PC-3 (cell line): ENCODE results near the gene ADGRV1. TPM values are rescaled to one million over a fixed set of nuclear protein-coding genes. Genes with fewer than 3 reads are reported as not detected.

Experiments
- ATAC-seq: fragments of 200-7000 bp; cut with Tn5 transposase; 2 replicates; pipeline ENCODE4 v1.9.1; 2020; ENCODE audit warnings: mild to moderate bottlenecking, moderate library complexity
- BruUV-seq: library from RNA; stranded (reverse); fragments of 400-500 nt; replicated peaks from 2 replicates; lab custom pipeline; 2021; lab: Mats Ljungman, UMichigan
- CTCF ChIA-PET: fragments of 300-600 bp; sonication (Branson Sonifier 250); formaldehyde crosslinking; loops from one replicate; lab custom pipeline; 2022; ENCODE audit warnings: antibody characterized with exemption; lab: Charles Lee
- POLR2A ChIA-PET: fragments of 300-600 bp; sonication (Branson Sonifier 250); formaldehyde crosslinking; loops from one replicate; lab custom pipeline; 2022; ENCODE audit warnings: antibody characterized with exemption; ENCODE audit not compliant: unreplicated experiment; lab: Charles Lee
- DNase-seq: peaks from one replicate; pipeline ENCODE4 v3.0.0-alpha.2; 2015
- H2AFZ ChIP-seq: fragments of 300-600 bp; sonication (generic); 2 replicates; pipeline ENCODE4 v1.6.0; 2016; ENCODE audit warnings: antibody characterized with exemption, low read length
- H3F3A ChIP-seq: fragments of 300-600 bp; sonication (generic); one replicate; pipeline ENCODE4 v1.6.0; 2017; ENCODE audit warnings: antibody characterized with exemption, low read length, control low read depth, mild to moderate bottlenecking; ENCODE audit not compliant: unreplicated experiment
- H3K27ac ChIP-seq: fragments of 300-600 bp; sonication (generic); 2 replicates; pipeline ENCODE4 v1.5.1; 2016; ENCODE audit warnings: mild to moderate bottlenecking, low read length
- H3K27me3 ChIP-seq: fragments of 300-600 bp; sonication (generic); 2 replicates; pipeline ENCODE4 v1.6.1; 2016; ENCODE audit warnings: low read length, mixed read lengths
- H3K36me3 ChIP-seq: fragments of 300-600 bp; sonication (generic); 2 replicates; pipeline ENCODE4 v1.6.1; 2016; ENCODE audit warnings: low read depth, mixed run types, low read length, mixed read lengths
- H3K4me1 ChIP-seq: fragments of 300-600 bp; sonication (generic); 2 replicates; pipeline ENCODE4 v1.5.1; 2016; ENCODE audit warnings: low read length; ENCODE audit not compliant: insufficient read depth
- H3K4me2 ChIP-seq: fragments of 300-600 bp; sonication (generic); 2 replicates; pipeline ENCODE4 v1.6.0; 2016; ENCODE audit warnings: low read length
- H3K4me3 ChIP-seq: fragments of 300-600 bp; sonication (generic); 2 replicates; pipeline ENCODE4 v1.5.1; 2016; ENCODE audit warnings: mild to moderate bottlenecking, low read length, mixed read lengths
- H3K79me2 ChIP-seq: fragments of 300-600 bp; sonication (generic); 2 replicates; pipeline ENCODE4 v1.6.1; 2017; ENCODE audit warnings: low read length, mixed read lengths
- H3K9ac ChIP-seq: fragments of 300-600 bp; sonication (generic); 2 replicates; pipeline ENCODE4 v1.6.0; 2016; ENCODE audit warnings: mild to moderate bottlenecking, low read length
- H3K9me2 ChIP-seq: fragments of 300-600 bp; sonication (generic); replicated peaks from 2 replicates; pipeline ENCODE4 v1.6.1; 2016; ENCODE audit warnings: mixed run types, low read length, mixed read lengths
- H3K9me3 ChIP-seq: fragments of 300-600 bp; sonication (generic); 2 replicates; pipeline ENCODE4 v1.6.1; 2016; ENCODE audit warnings: low read length, mixed read lengths
- H4K20me1 ChIP-seq: fragments of 300-600 bp; sonication (generic); 2 replicates; pipeline ENCODE4 v1.6.1; 2016; ENCODE audit warnings: low read length, mixed read lengths
- EZH2 ChIP-seq: fragments of 300-600 bp; sonication (generic); IDR thresholded peaks from one replicate; pipeline ENCODE4 v1.6.1; 2017; ENCODE audit warnings: antibody characterized with exemption, mild to moderate bottlenecking, low read length; ENCODE audit not compliant: unreplicated experiment
- EZH2phosphoT487 ChIP-seq: fragments of 300-600 bp; sonication (generic); IDR thresholded peaks from 2 replicates; pipeline ENCODE4 v1.6.1; 2018; ENCODE audit warnings: mild to moderate bottlenecking, antibody characterized with exemption, low read length, borderline replicate concordance
- intact Hi-C: fragments of 100-400 bp; cut with micrococcal nuclease; formaldehyde crosslinking; loops from 2 replicates; pipeline ENCODE4 v1.9.0; 2023
- total RNA-seq: library from RNA; depleted of rRNA; stranded (reverse); fragments of >200 nt; gene quantifications from 2 replicates; pipeline ENCODE4 v1.2.3, GENCODE V29; 2014
- TF ChIP-seq, protein P1 (sequence below): fragments of 300-600 bp; sonication (generic); conservative IDR thresholded peaks from 2 replicates; pipeline ENCODE4 v1.5.1; 2017; ENCODE audit warnings: antibody characterized with exemption, low read depth, mild to moderate bottlenecking, low read length

The ADGRV1 gene
- total RNA-seq, 1 experiment from 2014 or later: 22.7 TPM

DNA sequence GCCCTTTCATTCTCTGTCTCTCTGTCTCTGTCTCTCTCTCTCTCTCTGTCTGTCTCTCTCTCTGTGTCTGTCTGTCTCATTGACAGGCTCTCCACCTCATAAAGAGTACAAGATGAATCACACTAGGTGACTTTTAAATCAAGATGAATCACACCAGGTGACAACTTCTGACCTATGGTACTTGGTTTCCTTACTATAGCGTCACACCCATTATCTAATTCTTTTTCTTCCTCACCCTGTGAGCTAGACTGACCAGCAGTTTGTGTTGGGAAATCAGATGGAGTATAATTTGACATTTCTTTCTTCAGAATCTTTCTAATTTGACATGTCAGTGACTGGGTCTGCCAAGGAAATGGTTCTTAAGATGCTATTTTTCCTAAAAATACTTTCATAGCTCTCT is 591.6 kb downstream of the ADGRV1 start:
- Histone ChIP-seq H4K20me1 (no peaks in the 10 kb centered on the region), H3K27ac (peak overlapping the region; percentile 19; the same call in 1 of the 2 replicates), H3K4me2 (peak overlapping the region; percentile 26; the same call in 1 of the 2 replicates), H3K4me1 (peaks cover 23% of the 10 kb centered on the region), H3F3A (no peaks in the 10 kb centered on the region), H3K9me3 (no peaks in the 10 kb centered on the region), H3K9me2 (no peaks in the 10 kb centered on the region), H2AFZ (no peak overlapping the region), H3K9ac (no peak overlapping the region), H3K36me3 (no peaks in the 10 kb centered on the region), H3K79me2 (no peaks in the 10 kb centered on the region), H3K27me3 (no peaks in the 10 kb centered on the region), H3K4me3 (no peak overlapping the region)
- TF ChIP-seq, protein P1, sequence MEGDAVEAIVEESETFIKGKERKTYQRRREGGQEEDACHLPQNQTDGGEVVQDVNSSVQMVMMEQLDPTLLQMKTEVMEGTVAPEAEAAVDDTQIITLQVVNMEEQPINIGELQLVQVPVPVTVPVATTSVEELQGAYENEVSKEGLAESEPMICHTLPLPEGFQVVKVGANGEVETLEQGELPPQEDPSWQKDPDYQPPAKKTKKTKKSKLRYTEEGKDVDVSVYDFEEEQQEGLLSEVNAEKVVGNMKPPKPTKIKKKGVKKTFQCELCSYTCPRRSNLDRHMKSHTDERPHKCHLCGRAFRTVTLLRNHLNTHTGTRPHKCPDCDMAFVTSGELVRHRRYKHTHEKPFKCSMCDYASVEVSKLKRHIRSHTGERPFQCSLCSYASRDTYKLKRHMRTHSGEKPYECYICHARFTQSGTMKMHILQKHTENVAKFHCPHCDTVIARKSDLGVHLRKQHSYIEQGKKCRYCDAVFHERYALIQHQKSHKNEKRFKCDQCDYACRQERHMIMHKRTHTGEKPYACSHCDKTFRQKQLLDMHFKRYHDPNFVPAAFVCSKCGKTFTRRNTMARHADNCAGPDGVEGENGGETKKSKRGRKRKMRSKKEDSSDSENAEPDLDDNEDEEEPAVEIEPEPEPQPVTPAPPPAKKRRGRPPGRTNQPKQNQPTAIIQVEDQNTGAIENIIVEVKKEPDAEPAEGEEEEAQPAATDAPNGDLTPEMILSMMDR: no peak
- TF ChIP-seq EZH2phosphoT487 (no peak), EZH2 (no peak)
- DNase-seq (peak; percentile 81), ATAC-seq (peak; percentile 90)
- intact Hi-C loops: no loop called here
- ChIA-PET POLR2A (interaction anchor here (0.7 kb wide), 1 partner anchor 253 kb away, joined by 4 read pairs; no protein-coding TSS in a partner anchor), CTCF (no interaction called here)
- BruUV-seq: no TSS peak

DNA sequence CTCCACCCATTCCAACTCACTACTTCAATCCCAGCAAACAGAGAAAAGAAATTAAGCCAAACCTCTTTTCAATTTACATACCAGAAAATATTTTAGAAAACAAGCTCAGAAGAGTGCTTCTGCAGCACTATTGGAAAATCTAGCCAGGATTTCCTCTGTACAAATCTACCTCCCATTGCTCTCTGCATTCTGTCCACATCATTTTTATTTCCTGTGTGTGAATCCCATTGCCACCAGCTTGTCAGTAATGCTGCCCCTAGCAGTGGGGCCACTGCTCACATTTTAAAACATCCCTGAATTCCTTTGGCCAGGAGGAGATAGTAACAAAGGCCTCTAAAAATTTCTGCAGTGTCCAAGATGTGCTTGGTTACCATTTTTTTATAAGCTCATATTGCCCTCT is 592.0 kb downstream of the ADGRV1 start:
- Histone ChIP-seq H2AFZ (no peak overlapping the region), H4K20me1 (no peaks in the 10 kb centered on the region), H3K27ac (peak overlapping the region; percentile 19; the same call in 1 of the 2 replicates), H3K36me3 (no peaks in the 10 kb centered on the region), H3K9me2 (no peaks in the 10 kb centered on the region), H3K4me1 (peaks cover 23% of the 10 kb centered on the region), H3K79me2 (no peaks in the 10 kb centered on the region), H3K9ac (no peak overlapping the region), H3F3A (no peaks in the 10 kb centered on the region), H3K4me3 (no peak overlapping the region), H3K4me2 (0 out of 2 replicates have a peak overlapping the region, but pooled peaks have one; percentile 12), H3K9me3 (no peaks in the 10 kb centered on the region), H3K27me3 (no peaks in the 10 kb centered on the region)
- no peak for ATAC-seq
- no TSS peak for BruUV-seq
- TF ChIP-seq, protein P1: no peak
- no peak for TF ChIP-seq EZH2phosphoT487
- TF ChIP-seq EZH2: no peak
- CTCF ChIA-PET: no interaction called here
- intact Hi-C loops: no loop called here
- POLR2A ChIA-PET: interaction anchor here (0.7 kb wide), 1 partner anchor 254 kb away, joined by 4 read pairs; no protein-coding TSS in a partner anchor
- DNase-seq: no peak

DNA sequence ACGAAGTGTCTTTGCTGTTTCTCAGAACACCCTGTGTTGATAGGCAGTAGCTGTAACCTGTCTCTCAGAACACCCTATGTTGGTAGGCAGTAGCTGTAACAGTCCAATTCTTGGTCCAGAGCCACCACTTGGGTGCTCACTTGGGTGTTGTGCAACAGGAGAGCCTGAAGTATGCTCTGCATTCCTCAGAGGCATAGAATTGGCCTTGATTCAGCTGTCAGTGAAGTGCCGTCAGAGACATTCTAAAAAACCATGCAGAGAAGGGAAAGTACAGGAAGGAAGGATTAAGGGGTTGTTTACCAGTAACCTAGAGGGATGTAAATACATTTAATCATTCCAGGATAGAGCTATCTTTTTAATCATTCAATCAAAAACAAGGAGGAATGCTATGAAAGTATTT is 593.4 kb downstream of the ADGRV1 start:
- Histone ChIP-seq H2AFZ (no peak overlapping the region), H3K9me3 (no peaks in the 10 kb centered on the region), H3K4me3 (no peak overlapping the region), H3K79me2 (no peaks in the 10 kb centered on the region), H3K36me3 (no peaks in the 10 kb centered on the region), H3F3A (no peaks in the 10 kb centered on the region), H3K27me3 (no peaks in the 10 kb centered on the region), H3K4me2 (peak overlapping the region; percentile 19; the same call in 1 of the 2 replicates), H4K20me1 (no peaks in the 10 kb centered on the region), H3K4me1 (peaks cover 23% of the 10 kb centered on the region), H3K27ac (no peak overlapping the region), H3K9me2 (no peaks in the 10 kb centered on the region), H3K9ac (no peak overlapping the region)
- POLR2A ChIA-PET: no interaction called here
- ATAC-seq (peak; percentile 76), DNase-seq (peak; percentile 81)
- BruUV-seq: no TSS peak
- TF ChIP-seq, protein P1: no peak
- TF ChIP-seq EZH2phosphoT487: no peak
- TF ChIP-seq EZH2: no peak
- CTCF ChIA-PET: no interaction called here
- intact Hi-C loops: no loop called here
